MM.1S (cell line): ENCODE data around the gene ARV1.

Source experiments
- DNase-seq: peaks from one replicate; pipeline ENCODE4 v3.0.0-alpha.2; 2015
- H2AFZ ChIP-seq: fragments of 300-600 bp; sonication (generic); 2 replicates; pipeline ENCODE4 v1.6.0; 2016; ENCODE audit warnings: antibody characterized with exemption, low read length
- H3F3A ChIP-seq: fragments of 300-600 bp; sonication (generic); 2 replicates; pipeline ENCODE4 v1.6.1; 2016; ENCODE audit warnings: mild to moderate bottlenecking, antibody characterized with exemption, low read length, moderate library complexity, mixed read lengths; ENCODE audit not compliant: insufficient read depth
- H3K27ac ChIP-seq: fragments of 300-600 bp; sonication (generic); 2 replicates; pipeline ENCODE4 v1.5.1; 2016; ENCODE audit warnings: mild to moderate bottlenecking, low read length
- H3K27me3 ChIP-seq: fragments of 300-600 bp; sonication (generic); replicated peaks from 2 replicates; pipeline ENCODE4 v1.6.0; 2016; ENCODE audit warnings: low read length; ENCODE audit not compliant: insufficient read depth
- H3K36me3 ChIP-seq: fragments of 300-600 bp; sonication (generic); replicated peaks from 2 replicates; pipeline ENCODE4 v1.6.1; 2016; ENCODE audit warnings: mild to moderate bottlenecking, low read length, mixed read lengths; ENCODE audit not compliant: insufficient read depth
- H3K4me1 ChIP-seq: fragments of 300-600 bp; sonication (generic); 2 replicates; pipeline ENCODE4 v1.6.1; 2016; ENCODE audit warnings: low read length, mixed read lengths
- H3K4me2 ChIP-seq: fragments of 300-600 bp; sonication (generic); 2 replicates; pipeline ENCODE4 v1.6.0; 2016; ENCODE audit warnings: low read depth, low read length
- H3K4me3 ChIP-seq: fragments of 300-600 bp; sonication (generic); 2 replicates; pipeline ENCODE4 v1.5.1; 2016; ENCODE audit warnings: low read length, mixed read lengths
- H3K79me2 ChIP-seq: fragments of 300-600 bp; sonication (generic); 2 replicates; pipeline ENCODE4 v1.6.1; 2016; ENCODE audit warnings: mixed run types, low read length, mixed read lengths
- H3K9ac ChIP-seq: fragments of 300-600 bp; sonication (generic); 2 replicates; pipeline ENCODE4 v1.6.1; 2016; ENCODE audit warnings: low read length, mixed read lengths
- H3K9me2 ChIP-seq: fragments of 300-600 bp; sonication (generic); replicated peaks from 2 replicates; pipeline ENCODE4 v1.6.1; 2016; ENCODE audit warnings: mild to moderate bottlenecking, low read length, mixed read lengths; ENCODE audit not compliant: insufficient read depth
- H3K9me3 ChIP-seq: fragments of 300-600 bp; sonication (generic); replicated peaks from 2 replicates; pipeline ENCODE4 v1.6.1; 2016; ENCODE audit warnings: mild to moderate bottlenecking, low read length, mixed read lengths; ENCODE audit not compliant: insufficient read depth
- H4K20me1 ChIP-seq: fragments of 300-600 bp; sonication (generic); 2 replicates; pipeline ENCODE4 v1.6.1; 2016; ENCODE audit warnings: mild to moderate bottlenecking, low read length, moderate library complexity, mixed read lengths; ENCODE audit not compliant: insufficient read depth
- CTCF ChIP-seq: fragments of 300-600 bp; sonication (generic); IDR thresholded peaks from 2 replicates; pipeline ENCODE4 v1.5.1; 2016; ENCODE audit warnings: antibody characterized with exemption, low read length, mixed read lengths
- EZH2 ChIP-seq: fragments of 300-600 bp; sonication (generic); optimal IDR thresholded peaks from 2 replicates; pipeline ENCODE3; 2017; ENCODE audit warnings: low read depth, mild to moderate bottlenecking, antibody characterized with exemption, low read length, mixed read lengths
- EZH2phosphoT487 ChIP-seq: fragments of 300-600 bp; sonication (generic); IDR thresholded peaks from 2 replicates; pipeline ENCODE4 v1.6.1; 2018; ENCODE audit warnings: antibody characterized with exemption, low read length

ARV1 gene

GRCh38 chr1:231029841-231030240 lies 50.9 kb downstream of the ARV1 start:
- H3K9ac ChIP-seq, result no peak overlapping the region
- H3K79me2 ChIP-seq, result no peaks in the 10 kb centered on the region

GRCh38 chr1:231032963-231033362 lies 54.1 kb downstream of the ARV1 start:
- H3K27ac ChIP-seq, result no peak overlapping the region
- H3K9ac ChIP-seq, result no peak overlapping the region
- H3K79me2 ChIP-seq, result no peaks in the 10 kb centered on the region
- TF ChIP-seq EZH2, result no peak
- TF ChIP-seq CTCF, result no peak
- no peak for TF ChIP-seq EZH2phosphoT487
- no peaks in the 10 kb centered on the region for H3K27me3 ChIP-seq
- DNase-seq, result no peak
- H3K4me2 ChIP-seq, result no peak overlapping the region
- no peaks in the 10 kb centered on the region for H3K9me3 ChIP-seq
- H2AFZ ChIP-seq, result no peak overlapping the region
- H3K4me1 ChIP-seq, result peaks cover 7% of the 10 kb centered on the region; the same call in 1 of the 2 replicates
- H3K4me3 ChIP-seq, result no peak overlapping the region
- H3F3A ChIP-seq, result no peaks in the 10 kb centered on the region
- H3K36me3 ChIP-seq, result no peaks in the 10 kb centered on the region
- H4K20me1 ChIP-seq, result no peaks in the 10 kb centered on the region
- H3K9me2 ChIP-seq, result no peaks in the 10 kb centered on the region

More at GRCh38 chr1:231029841-231030240, 50.9 kb downstream of the ARV1 start:
- no peak overlapping the region for H2AFZ ChIP-seq
- TF ChIP-seq CTCF, result no peak
- no peak for TF ChIP-seq EZH2phosphoT487
- no peak for TF ChIP-seq EZH2
- no peaks in the 10 kb centered on the region for H3K27me3 ChIP-seq
- no peaks in the 10 kb centered on the region for H4K20me1 ChIP-seq
- H3F3A ChIP-seq, result no peaks in the 10 kb centered on the region
- H3K9me3 ChIP-seq, result no peaks in the 10 kb centered on the region
- no peak overlapping the region for H3K4me3 ChIP-seq
- DNase-seq, result no peak
- no peaks in the 10 kb centered on the region for H3K9me2 ChIP-seq
- H3K4me1 ChIP-seq, result no peaks in the 10 kb centered on the region
- H3K27ac ChIP-seq, result no peak overlapping the region
- no peaks in the 10 kb centered on the region for H3K36me3 ChIP-seq
- H3K4me2 ChIP-seq, result no peak overlapping the region

GRCh38 chr1:231035799-231036198 lies 56.9 kb downstream of the ARV1 start:
- H3K79me2 ChIP-seq, result no peaks in the 10 kb centered on the region
- no peaks in the 10 kb centered on the region for H4K20me1 ChIP-seq
- no peaks in the 10 kb centered on the region for H3K9me2 ChIP-seq
- no peak overlapping the region for H3K9ac ChIP-seq
- DNase-seq, result no peak
- no peaks in the 10 kb centered on the region; the same call in 1 of the 2 replicates for H3K27me3 ChIP-seq
- H3K36me3 ChIP-seq, result no peaks in the 10 kb centered on the region
- H3K4me1 ChIP-seq, result peaks cover 11% of the 10 kb centered on the region; the same call in 1 of the 2 replicates
- H3F3A ChIP-seq, result no peaks in the 10 kb centered on the region
- no peak overlapping the region for H3K4me3 ChIP-seq
- no peak overlapping the region for H3K4me2 ChIP-seq
- TF ChIP-seq EZH2phosphoT487, result no peak
- TF ChIP-seq EZH2, result no peak
- TF ChIP-seq CTCF, result no peak
- no peaks in the 10 kb centered on the region for H3K9me3 ChIP-seq
- no peak overlapping the region for H2AFZ ChIP-seq
- H3K27ac ChIP-seq, result no peak overlapping the region
